Lower leg skin (tissue), 3 donors: ENCODE results near the gene GPSM1.

ENCODE experiments used
- CTCF ChIP-seq, 3 donors: fragments of 450-650 bp; IDR thresholded peaks; one replicate each; pipeline ENCODE4 v1.5.1; 2016; ENCODE audit warnings: antibody characterized with exemption in 3 of 3, mild to moderate bottlenecking in 3 of 3, moderate library complexity in 2 of 3
- POLR2A ChIP-seq, 2 donors: fragments of 450-650 bp; IDR thresholded peaks; one replicate each; pipeline ENCODE4 v1.6.1; 2016 to 2017; ENCODE audit warnings: antibody characterized with exemption in 2 of 2, mild to moderate bottlenecking in 1 of 2, moderate library complexity in 1 of 2

- TF ChIP-seq CTCF (IDR thresholded peaks at IDR 0.05) (no peak), POLR2A (IDR thresholded peaks at IDR 0.05) (no peak)
Measured at GRCh38 chr9:136326761-136327303, 507 bp upstream of the GPSM1 start.
